ENCODE results near the gene COL13A1. TPM values are rescaled to one million over a fixed set of nuclear protein-coding genes. Genes with fewer than 3 reads are reported as not detected.
A peak's percentile ranks its signal among the peaks of the same experiment; 100 is the strongest.

Gene COL13A1
- total and polyA plus RNA-seq, 2 experiments from 2014 or later, result 5.2 to 8.6 TPM

- Histone ChIP-seq H3K9me2 (ENCODE audit: insufficient read depth) (no peaks in the 10 kb centered on the region), H3K4me3 (no peak overlapping the region), H4K20me1 (replicated peaks; ENCODE audit: insufficient read depth) (no peaks in the 10 kb centered on the region), H3K36me3 (ENCODE audit: insufficient read depth) (no peaks in the 10 kb centered on the region), H2AFZ (no peak overlapping the region), H3F3A (replicated peaks; ENCODE audit: low read depth) (no peaks in the 10 kb centered on the region), H3K79me2 (replicated peaks; ENCODE audit: insufficient read depth) (no peaks in the 10 kb centered on the region), H3K27ac (ENCODE audit: low read depth) (no peak overlapping the region), H3K4me2 (peak overlapping the region; percentile 60; the same call in 1 of the 2 replicates), H3K27me3 (ENCODE audit: insufficient read depth) (no peaks in the 10 kb centered on the region), H3K4me1 (ENCODE audit: insufficient read depth) (peaks cover 27% of the 10 kb centered on the region)
- H3K4me3 Mint-ChIP-seq, result no peak overlapping the region
- ATAC-seq (peak; percentile 20), DNase-seq (ENCODE audit: low spot score) (peak; percentile 32)
- peaks cover 17% of the 10 kb centered on the region for H3K27me3 Mint-ChIP-seq (ENCODE audit: insufficient read depth, low read depth, poor library complexity)
- H3K27ac Mint-ChIP-seq, result no peak overlapping the region
- no peaks in the 10 kb centered on the region for H3K9me3 Mint-ChIP-seq
- H3K4me1 Mint-ChIP-seq, result peaks cover 41% of the 10 kb centered on the region
- TF ChIP-seq POLR2AphosphoS5 (IDR thresholded peaks at IDR 0.05; ENCODE audit: low read depth) (no peak), REST (IDR thresholded peaks at IDR 0.05; ENCODE audit: unreplicated experiment) (no peak), ETS1 (IDR thresholded peaks at IDR 0.05) (no peak), ZNF462 (CRISPR knock-in tag; IDR thresholded peaks at IDR 0.05) (no peak), ZNF331 (CRISPR knock-in tag; IDR thresholded peaks at IDR 0.05; ENCODE audit: low read depth) (no peak), JUNB (IDR thresholded peaks at IDR 0.05; ENCODE audit: unreplicated experiment) (no peak), NANOG (IDR thresholded peaks at IDR 0.05; ENCODE audit: borderline replicate concordance) (no peak), ZNF114 (CRISPR knock-in tag; IDR thresholded peaks at IDR 0.05) (no peak)
- H3K36me3 Mint-ChIP-seq (ENCODE audit: low read depth), result no peaks in the 10 kb centered on the region; the same call in 2 of the 3 replicates
Observed at GRCh38 chr10:69838853-69839252, 37.1 kb downstream of the COL13A1 start.
